NCI-H226 (cell line): ENCODE measurements around the gene PIAS4.
"Not testable (repeated sequence)": the region's sequence is repeated elsewhere in the genome, so short reads cannot be mapped to it uniquely, and the experiment has no call there.

Experiments
- DNase-seq: peaks from one replicate; pipeline ENCODE4 v3.0.0-alpha.2; 2015

Gene PIAS4, protein sequence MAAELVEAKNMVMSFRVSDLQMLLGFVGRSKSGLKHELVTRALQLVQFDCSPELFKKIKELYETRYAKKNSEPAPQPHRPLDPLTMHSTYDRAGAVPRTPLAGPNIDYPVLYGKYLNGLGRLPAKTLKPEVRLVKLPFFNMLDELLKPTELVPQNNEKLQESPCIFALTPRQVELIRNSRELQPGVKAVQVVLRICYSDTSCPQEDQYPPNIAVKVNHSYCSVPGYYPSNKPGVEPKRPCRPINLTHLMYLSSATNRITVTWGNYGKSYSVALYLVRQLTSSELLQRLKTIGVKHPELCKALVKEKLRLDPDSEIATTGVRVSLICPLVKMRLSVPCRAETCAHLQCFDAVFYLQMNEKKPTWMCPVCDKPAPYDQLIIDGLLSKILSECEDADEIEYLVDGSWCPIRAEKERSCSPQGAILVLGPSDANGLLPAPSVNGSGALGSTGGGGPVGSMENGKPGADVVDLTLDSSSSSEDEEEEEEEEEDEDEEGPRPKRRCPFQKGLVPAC

GRCh38 chr19:4007021-4007835 is at the start of gene PIAS4:
PIAS4 (plus strand) TSS chr19:4007736; CDS start chr19:4007761, 25 bp downstream.
- DNase-seq: peak; percentile 84

- no peak for DNase-seq
Observed at GRCh38 chr19:3958836-3959765, 48.4 kb upstream of the PIAS4 start.

DNA sequence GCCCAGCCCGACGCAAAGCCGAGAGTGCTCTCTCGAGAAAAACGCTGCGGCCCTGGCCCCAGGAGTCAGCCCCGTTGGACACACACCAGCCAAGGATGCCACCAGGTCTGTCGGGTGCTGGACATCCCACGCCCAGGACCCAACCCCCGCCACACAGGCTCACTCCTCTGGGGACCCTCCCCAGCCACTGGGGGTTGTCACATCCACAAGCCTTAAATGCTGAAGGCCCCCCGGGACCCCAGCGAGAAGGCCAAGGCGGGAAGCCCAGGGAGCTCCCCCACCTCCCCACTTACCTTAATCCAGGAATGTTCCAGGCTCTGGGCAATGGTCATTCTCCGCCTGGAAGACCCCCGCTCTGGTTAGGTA is 47.8 kb upstream of the PIAS4 start:
- DNase-seq: no peak

DNA sequence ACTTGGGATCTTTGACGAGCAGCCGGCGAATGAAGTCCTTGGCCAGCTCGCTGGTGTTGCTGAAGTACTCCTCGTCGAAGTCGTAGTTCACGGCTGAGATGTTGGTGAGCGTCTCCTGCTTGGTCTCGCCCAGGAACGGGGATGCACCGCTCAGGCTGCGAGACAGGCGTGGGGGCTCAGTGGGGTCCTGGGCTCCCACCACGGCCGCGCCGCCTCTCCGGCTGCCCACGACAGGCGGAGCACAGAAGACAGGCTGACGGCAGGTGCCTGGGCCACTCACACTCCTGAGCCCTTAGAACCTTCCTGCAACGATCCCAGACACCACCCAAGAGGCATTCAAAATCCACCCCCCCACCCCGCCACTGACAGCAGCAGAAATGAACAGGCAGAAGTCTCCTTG is 46.5 kb upstream of the PIAS4 start:
- no peak for DNase-seq

GRCh38 chr19:3963458-3964255 is 43.9 kb upstream of the PIAS4 start:
- DNase-seq: no peak

GRCh38 chr19:3964256-3965194 is 43.0 kb upstream of the PIAS4 start:
- no peak for DNase-seq

- DNase-seq: no peak
Observed at GRCh38 chr19:3966051-3967017, 41.2 kb upstream of the PIAS4 start.

- not testable (repeated sequence) for DNase-seq
Observed at GRCh38 chr19:3967983-3968382, 39.6 kb upstream of the PIAS4 start.

GRCh38 chr19:3968556-3969434 is 38.7 kb upstream of the PIAS4 start:
- peak; percentile 99 for DNase-seq

DNA sequence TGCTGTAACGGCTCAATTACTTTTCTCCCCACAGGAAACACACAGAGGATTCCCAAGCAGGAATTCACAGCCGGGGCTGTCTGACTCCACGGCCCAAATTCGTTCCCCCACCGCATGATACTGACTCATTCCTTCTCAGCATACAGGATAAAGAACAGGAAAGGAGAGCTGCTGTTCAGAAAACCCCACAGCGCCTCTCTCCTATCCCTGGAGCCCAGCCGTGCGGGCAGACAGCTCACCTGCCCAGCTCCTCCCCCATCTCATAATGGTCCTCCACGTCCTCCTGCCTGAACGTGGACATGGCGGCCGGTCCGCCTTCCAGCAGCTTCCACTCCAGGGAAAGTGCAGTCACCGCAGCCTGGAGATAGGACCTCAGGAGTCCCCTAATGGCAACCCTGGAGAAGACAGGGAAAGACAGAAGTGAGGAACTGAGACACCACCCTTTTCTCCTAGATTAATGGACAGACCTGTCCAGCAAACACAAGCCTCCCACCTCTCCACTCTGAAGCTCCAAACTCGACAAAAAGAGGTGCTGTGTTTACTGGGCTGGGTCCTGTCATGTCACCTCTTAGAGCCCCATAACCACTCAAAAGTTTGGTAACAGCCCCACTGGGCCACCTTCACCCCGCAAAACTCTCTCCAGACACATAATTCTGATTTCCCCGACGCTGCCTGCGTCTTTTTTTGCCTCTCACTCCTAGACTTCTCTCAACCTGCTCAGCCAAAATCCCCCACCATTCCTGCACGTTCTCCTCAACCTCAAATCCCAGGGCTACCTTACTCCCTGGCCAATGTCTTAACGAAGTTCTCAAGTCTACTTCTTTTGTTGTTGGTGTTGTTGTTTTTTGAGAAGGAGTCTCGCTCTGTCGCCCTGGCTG is 37.9 kb upstream of the PIAS4 start:
- DNase-seq: peak; percentile 95

DNA sequence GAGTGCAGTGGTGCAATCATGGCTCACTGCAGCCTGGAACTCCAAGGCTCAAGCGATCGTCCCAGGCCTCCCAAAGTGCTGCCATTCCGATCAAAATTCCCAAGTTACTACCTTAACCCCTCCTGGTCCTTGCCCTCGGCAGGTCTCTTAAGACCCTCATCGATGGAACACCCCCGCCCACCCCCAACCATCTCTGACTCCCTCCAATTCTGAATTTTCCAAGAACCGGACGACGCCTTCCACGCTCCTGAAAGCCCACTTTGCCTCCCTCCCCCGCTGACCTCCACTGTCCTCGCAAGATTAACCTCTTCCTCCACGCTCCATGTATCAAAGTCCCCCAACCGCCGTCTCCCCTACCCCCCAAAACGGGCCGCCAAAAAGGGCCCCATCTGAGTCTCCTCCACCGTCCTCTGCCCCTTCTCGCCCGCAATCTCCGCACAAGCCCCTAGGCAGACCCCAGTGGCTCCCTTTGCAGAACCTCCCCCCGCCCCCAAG is 37.2 kb upstream of the PIAS4 start:
- DNase-seq: no peak

DNA sequence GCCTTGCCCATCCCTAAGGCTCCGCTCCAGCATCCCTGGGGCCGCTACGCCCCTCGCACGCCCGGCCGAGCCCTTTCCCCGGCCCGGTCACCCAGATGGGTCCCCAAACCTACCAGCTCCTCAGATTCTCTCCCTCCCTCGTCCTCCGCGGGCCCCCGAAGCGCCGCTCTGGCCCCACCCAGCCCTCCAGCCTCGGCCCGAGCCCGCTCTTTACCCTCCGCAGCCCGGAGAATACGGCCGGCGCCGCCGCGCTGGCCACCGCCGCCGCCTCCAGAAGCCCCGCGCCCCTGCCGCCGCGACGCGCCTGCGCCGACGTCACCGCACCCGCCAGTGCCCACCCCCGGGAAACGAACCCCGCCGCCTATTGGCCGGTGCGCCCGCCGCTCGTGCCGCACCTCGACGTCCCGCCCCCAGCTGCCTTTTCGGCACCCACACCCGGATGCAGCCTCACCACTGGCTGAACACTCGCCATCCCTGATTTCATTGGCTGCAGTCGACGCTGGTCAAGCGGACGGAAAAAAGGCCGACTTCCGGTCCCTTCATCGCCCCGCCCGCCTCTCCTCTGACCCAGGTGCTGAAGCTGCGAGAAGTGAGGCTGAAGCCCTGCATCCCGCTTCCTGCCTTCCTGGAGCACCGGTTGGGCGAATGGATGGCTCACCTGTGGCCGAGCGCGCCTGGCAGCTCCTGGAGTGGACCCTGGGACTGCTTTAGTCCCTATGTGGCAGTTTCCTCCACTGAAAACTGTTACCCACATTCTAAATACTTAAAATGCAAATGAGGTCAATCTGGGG is 36.5 kb upstream of the PIAS4 start, which contains the start of gene DAPK3:
TSS of gene DAPK3 (minus strand) at position 292 of the 791 bp plus-strand sequence. CDS start 1,364 bp downstream, outside the sequence.
- peak; percentile 97 for DNase-seq

DNA sequence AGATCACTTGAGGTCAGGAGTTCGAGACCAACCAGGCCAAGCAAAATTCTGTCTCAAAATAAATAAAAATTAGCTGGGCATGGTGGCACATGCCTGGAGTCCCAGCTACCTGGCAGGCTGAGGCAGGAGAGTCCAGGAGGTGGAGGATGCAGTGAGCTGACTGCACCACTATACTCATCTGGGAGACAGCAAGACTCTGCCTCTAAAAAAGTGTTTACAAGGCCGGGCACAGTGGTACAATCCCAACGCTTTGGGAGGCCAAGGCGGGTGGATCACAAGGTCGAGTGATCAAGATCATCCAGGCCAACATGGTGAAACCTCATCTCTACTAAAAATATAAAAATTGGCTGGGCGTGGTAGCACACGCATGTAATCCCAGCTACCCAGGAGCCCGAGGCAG is 32.4 kb upstream of the PIAS4 start:
- no peak for DNase-seq

DNA sequence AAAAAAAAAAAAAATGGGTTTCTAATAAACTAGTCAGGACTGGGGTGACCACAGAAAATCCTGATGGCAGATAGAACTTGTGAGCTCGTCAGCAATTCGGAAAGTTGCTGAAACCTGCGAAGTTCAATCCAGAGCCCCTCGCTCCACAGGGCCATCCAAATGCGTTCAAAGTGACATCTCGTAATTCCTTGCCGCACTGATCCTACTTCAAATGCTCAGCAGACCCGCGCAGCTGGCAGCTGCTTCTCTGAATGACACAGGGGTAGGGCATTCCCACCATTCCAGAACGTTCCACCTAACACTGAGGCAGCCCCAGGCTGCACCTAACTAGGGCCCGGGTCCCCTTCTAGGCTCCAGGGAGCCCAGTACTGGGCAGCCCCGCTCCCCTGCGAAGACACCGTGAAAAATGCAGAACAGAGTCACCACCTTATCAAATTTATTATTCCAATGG is 31.9 kb upstream of the PIAS4 start:
- no peak for DNase-seq

DNA sequence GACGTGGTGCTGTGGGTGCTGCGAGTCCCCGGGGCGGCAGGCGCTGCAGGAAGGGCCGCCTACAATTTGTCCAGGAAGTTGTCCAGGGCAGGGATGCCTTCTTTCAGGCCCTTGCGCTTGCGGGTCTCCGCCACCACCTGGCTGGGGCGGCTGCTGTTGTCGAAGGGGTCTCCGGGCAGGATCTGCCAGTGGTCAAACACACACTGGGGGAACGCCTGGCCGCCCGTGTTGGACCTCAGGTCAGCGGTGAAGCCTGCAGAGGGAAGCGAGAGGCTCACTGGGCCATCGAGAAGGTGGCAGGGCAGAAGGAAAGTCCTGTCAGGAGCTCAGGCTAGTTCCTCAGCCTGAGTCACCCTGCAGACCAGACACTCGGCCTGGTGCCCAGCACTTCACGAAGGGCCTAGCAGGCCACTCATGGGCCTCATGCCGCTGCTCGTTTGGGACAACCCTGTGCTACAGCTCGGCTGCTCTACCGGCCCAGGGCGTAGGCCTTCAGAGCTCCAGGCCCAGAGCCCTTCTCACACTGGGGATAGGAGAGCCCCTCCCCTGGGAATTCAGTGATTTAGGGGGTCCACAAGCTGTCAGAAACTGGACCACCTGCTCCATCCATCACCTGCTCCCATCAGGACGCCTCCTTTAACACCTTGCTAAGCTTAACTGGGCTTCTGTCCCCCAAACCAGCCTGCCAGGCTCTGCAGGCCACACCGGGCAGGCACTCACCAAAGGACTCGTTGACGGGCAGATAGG is 30.9 kb upstream of the PIAS4 start:
- no peak for DNase-seq
